Measurements from ENCODE around the gene CPA3.
A peak's percentile ranks its signal among the peaks of the same experiment; 100 is the strongest.

The CPA3 gene

GRCh38 chr3:148865049-148865448, at the start of gene CPA3:
Gene CPA3 (plus strand): TSS chr3:148865296. CDS start chr3:148865308, 12 bp downstream.
- no peak for DNase-seq

- no peak for DNase-seq
Observed at GRCh38 chr3:148815316-148816110, 49.6 kb upstream of the CPA3 start.

- DNase-seq: no peak
Observed at GRCh38 chr3:148816427-148816826, 48.7 kb upstream of the CPA3 start.

GRCh38 chr3:148816981-148817525, 48.0 kb upstream of the CPA3 start:
- DNase-seq: no peak

GRCh38 chr3:148820361-148821245, 44.5 kb upstream of the CPA3 start:
- DNase-seq: no peak

- no peak for DNase-seq
Observed at GRCh38 chr3:148823026-148823425, 42.1 kb upstream of the CPA3 start.

GRCh38 chr3:148825476-148825875, 39.6 kb upstream of the CPA3 start:
- DNase-seq: no peak

GRCh38 chr3:148827585-148827984, 37.5 kb upstream of the CPA3 start, which contains the start of gene CPB1:
Gene CPB1 (plus strand): TSS chr3:148827811. CDS start chr3:148827824, 13 bp downstream.
- no peak for DNase-seq

GRCh38 chr3:148828136-148828690, 36.9 kb upstream of the CPA3 start:
- no peak for DNase-seq

- DNase-seq: no peak
Observed at GRCh38 chr3:148829926-148830325, 35.2 kb upstream of the CPA3 start.

- DNase-seq: no peak
Observed at GRCh38 chr3:148833223-148833622, 31.9 kb upstream of the CPA3 start.

GRCh38 chr3:148839805-148840204, 25.3 kb upstream of the CPA3 start:
- no peak for DNase-seq

GRCh38 chr3:148840451-148840850, 24.6 kb upstream of the CPA3 start:
- DNase-seq: no peak

GRCh38 chr3:148845756-148846395, 19.2 kb upstream of the CPA3 start:
- no peak for DNase-seq

GRCh38 chr3:148847351-148847750, 17.7 kb upstream of the CPA3 start:
- DNase-seq: no peak

GRCh38 chr3:148848410-148848809, 16.7 kb upstream of the CPA3 start:
- DNase-seq: no peak

- DNase-seq: no peak
Observed at GRCh38 chr3:148852271-148852992, 12.7 kb upstream of the CPA3 start.

- DNase-seq: no peak
Observed at GRCh38 chr3:148853076-148853475, 12.0 kb upstream of the CPA3 start.

GRCh38 chr3:148854061-148854460, 11.0 kb upstream of the CPA3 start:
- DNase-seq: no peak

GRCh38 chr3:148856384-148856783, 8.7 kb upstream of the CPA3 start:
- DNase-seq: no peak

GRCh38 chr3:148857316-148857715, 7.8 kb upstream of the CPA3 start:
- no peak for DNase-seq

- DNase-seq: peak; percentile 55
Observed at GRCh38 chr3:148861277-148861869, 3.7 kb upstream of the CPA3 start.

Data from DMS 273 treated with DMSO at 0.1 percent for 48 hours (cell line).